ENCODE data around the gene IFT20.
"Not testable (repeated sequence)": the region's sequence is repeated elsewhere in the genome, so short reads cannot be mapped to it uniquely, and the experiment has no call there.

IFT20 gene

GRCh38 chr17:28306954-28307401 lies 28.3 kb downstream of the IFT20 start:
- no peak for DNase-seq (ENCODE audit: low read depth)

GRCh38 chr17:28298449-28298848 lies 36.8 kb downstream of the IFT20 start:
- no peak for DNase-seq (ENCODE audit: low read depth)

GRCh38 chr17:28295677-28296578 lies 39.3 kb downstream of the IFT20 start:
- no peak for DNase-seq (ENCODE audit: low read depth)

- DNase-seq (ENCODE audit: low read depth), result no peak
These were observed 41.3 kb downstream of the IFT20 start for GRCh38 chr17:28293994-28294393.

GRCh38 chr17:28292878-28293277 lies 42.4 kb downstream of the IFT20 start:
- DNase-seq (ENCODE audit: low read depth), result not testable (repeated sequence)

- no peak for DNase-seq (ENCODE audit: low read depth)
These were observed 43.4 kb downstream of the IFT20 start for GRCh38 chr17:28291780-28292330.

- DNase-seq (ENCODE audit: low read depth), result no peak
These were observed 44.6 kb downstream of the IFT20 start for GRCh38 chr17:28290703-28291102.

- no peak for DNase-seq (ENCODE audit: low read depth)
These were observed 49.3 kb downstream of the IFT20 start for GRCh38 chr17:28285965-28286364.

- peak; percentile 76 for DNase-seq (ENCODE audit: low read depth)
These were observed 52.7 kb downstream of the IFT20 start for GRCh38 chr17:28282596-28282995.

GRCh38 chr17:28280826-28281225 lies 54.4 kb downstream of the IFT20 start:
- DNase-seq (ENCODE audit: low read depth), result no peak

GRCh38 chr17:28279411-28279810 lies 55.9 kb downstream of the IFT20 start:
- DNase-seq (ENCODE audit: low read depth), result peak; percentile 52
